HG02870 (cell line): ENCODE results near the gene BLVRA.

Experiments
- ATAC-seq: cut with Tn5 transposase; IDR thresholded peaks from one replicate; pipeline ENCODE4 v1.9.1; 2021; ENCODE audit warnings: mild to moderate bottlenecking, moderate library complexity; ENCODE audit not compliant: unreplicated experiment

The BLVRA gene

GRCh38 chr7:43855176-43855575 is 96.7 kb downstream of the BLVRA start:
- ATAC-seq: no peak

GRCh38 chr7:43856316-43856715 is 97.8 kb downstream of the BLVRA start:
- no peak for ATAC-seq
